GM12892 (cell line): Measurements from ENCODE around the gene BET1L.
"Not testable (repeated sequence)": the region's sequence is repeated elsewhere in the genome, so short reads cannot be mapped to it uniquely, and the experiment has no call there.

Experiments
- DNase-seq: peaks from one replicate; pipeline ENCODE4 v3.0.0; 2011; ENCODE audit not compliant: insufficient read length
- FAIRE-seq: peaks from 2 replicates; lab custom pipeline; 2011; peaks lifted over from hg19 to GRCh38; lab: Jason Lieb, UNC
- POLR2A ChIP-seq: IDR thresholded peaks from 2 replicates; pipeline ENCODE4 v1.6.1; 2011; ENCODE audit warnings: low read depth, low read length, control low read depth
- POLR2AphosphoS5 ChIP-seq: IDR thresholded peaks from 2 replicates; pipeline ENCODE4 v1.6.1; 2011; ENCODE audit warnings: low read depth, low read length, control low read depth
- TAF1 ChIP-seq: IDR thresholded peaks from 2 replicates; pipeline ENCODE4 v1.6.1; 2011; ENCODE audit warnings: low read depth, mild to moderate bottlenecking, control low read depth, low read length, borderline replicate concordance

Gene BET1L

DNA sequence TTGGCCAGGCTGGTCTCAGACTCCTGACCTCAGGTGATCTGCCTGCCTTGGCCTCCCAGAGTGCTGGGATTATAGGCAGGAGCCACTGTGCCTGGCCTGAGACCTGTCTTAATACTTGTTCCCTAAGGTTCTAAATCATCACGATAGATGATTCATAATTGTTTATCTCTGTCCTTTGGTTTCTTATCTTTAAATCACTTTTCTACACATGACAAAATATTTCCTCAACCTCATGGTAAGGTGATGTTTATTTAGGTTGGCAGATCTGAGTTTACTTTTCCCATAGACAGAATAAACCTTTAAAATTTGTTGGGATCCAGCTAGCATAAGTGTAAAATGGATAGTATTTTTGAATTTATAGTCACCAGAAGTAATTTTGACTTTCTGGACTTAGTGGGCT, 33.1 kb upstream of the BET1L start:
- TF ChIP-seq POLR2A: no peak
- TF ChIP-seq POLR2AphosphoS5: no peak
- TF ChIP-seq TAF1: no peak
- FAIRE-seq (no peak), DNase-seq (no peak)

DNA sequence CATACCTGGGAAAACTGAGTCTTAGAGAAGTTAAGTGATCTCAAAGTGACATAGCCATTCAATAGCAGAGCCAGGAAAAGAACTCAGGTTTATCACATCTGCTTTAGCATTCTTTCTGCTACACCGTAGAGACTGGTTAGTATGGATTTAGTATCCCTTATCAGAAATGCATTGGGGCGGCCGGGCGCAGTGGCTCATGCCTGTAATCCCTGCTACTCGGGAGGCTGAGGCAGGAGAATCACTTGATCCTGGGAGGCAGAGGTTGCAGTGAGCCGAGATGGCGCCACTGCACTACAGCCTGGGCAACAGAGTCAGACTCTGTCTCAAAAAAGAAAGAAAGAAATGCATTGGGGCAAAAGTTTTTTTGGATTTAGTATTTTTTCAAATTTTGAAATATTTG, 31.1 kb upstream of the BET1L start:
- DNase-seq: not testable (repeated sequence)
- FAIRE-seq: peak; percentile 64

DNA sequence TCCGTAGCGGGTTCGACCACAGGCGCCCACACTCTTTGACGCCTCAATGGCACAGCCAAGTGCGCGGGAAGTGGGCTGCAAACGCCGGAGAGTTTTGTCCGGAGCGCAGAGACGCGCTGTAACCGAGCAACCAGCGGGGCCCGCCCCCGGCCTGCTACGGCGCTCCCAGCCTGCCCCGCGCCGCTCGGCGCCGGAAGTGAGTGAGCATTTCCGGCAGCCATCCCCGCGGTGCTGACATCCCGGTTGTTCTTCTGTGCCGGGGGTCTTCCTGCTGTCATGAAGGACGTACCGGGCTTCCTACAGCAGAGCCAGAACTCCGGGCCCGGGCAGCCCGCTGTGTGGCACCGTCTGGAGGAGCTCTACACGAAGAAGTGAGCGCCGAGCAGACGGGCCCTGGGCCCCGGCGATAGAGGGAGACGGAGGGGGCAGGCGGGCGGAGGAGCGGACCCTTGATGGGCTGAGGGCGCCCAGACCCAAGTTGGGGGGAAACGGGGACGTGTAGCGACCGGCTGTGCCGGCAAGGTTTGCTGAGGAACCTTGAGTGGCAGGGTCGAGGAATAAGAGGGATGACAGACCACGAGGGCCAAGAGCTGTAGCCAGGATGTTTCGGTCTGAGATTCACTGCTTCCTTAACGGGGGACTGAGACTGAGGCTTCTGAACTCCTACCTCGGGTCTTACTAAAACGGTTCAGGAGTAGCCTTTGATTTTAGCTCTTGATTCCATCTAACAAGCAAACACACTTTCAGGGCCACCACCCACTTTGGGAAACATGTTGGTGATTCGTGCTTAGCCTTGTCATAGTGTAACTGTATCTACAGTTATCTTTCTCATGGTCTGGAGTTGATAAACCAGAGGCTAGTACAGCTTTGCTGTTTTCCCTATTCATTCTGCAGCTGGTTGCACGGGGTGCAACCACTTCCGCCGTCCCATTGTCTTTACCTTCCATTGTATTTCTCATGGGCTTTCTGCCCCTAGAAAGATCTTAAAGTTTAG, 29.9 kb upstream of the BET1L start, which contains the start of gene PSMD13:
Gene PSMD13, plus strand, starts transcription at position 203 of the 994 bp plus-strand sequence. Its CDS starts 74 bp downstream, at position 277.
- FAIRE-seq: peak; percentile 98
- TF ChIP-seq POLR2AphosphoS5: peak; percentile 78; the same call in 1 of the 2 replicates
- TF ChIP-seq POLR2A: peak; percentile 84; the same call in 1 of the 2 replicates
- TF ChIP-seq TAF1: peak; percentile 88

DNA sequence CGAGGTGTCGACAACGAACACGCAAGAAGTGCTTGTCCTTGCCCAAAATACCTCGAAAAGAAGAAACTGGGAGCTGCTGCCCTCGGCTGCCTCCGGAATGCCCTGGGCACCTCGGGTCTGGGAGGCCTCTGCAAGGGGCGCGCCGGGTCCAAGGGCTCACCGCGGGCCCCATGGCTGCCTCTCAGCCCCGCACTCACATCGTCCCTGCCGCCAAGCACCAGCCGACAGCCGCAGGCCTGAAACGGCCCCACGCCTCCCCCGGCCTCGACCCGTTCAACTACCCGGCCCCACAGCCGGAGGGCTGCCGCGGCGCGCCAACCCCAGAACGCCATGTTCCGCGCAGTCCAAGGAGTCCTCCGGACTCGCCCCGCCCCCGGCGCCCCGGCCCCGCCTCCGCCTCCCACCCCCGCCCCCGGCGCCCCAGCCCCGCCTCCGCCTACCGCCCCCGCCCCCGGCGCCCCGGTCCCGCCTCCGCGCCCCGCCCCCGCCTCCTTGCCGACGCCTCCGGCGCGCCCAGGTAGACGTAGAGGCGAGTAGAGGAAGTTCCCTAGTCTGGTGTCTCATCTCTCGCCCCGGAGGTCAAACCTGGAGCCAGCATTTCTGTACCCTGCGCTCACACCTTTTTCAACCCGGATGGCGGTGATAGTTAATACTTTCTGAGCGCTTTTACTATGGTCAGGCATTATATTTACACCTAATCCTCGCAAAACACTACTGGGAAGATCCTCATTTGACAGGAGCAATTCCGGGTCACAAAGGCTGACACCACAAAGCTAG, 29.0 kb upstream of the BET1L start, which contains the start of gene SIRT3:
Gene SIRT3, minus strand, starts transcription at position 346 of the 777 bp plus-strand sequence. Its CDS starts 14 bp downstream, at position 332.
- FAIRE-seq (no peak), DNase-seq (peak; percentile 92)
- TF ChIP-seq POLR2A: peak; percentile 64; the same call in 1 of the 2 replicates
- TF ChIP-seq POLR2AphosphoS5: peak; percentile 44; the same call in 1 of the 2 replicates
- TF ChIP-seq TAF1: peak; percentile 80

More for the DNA sequence above, 29.9 kb upstream of the BET1L start, which contains the start of gene PSMD13:
- peak; percentile 92 for DNase-seq

DNA sequence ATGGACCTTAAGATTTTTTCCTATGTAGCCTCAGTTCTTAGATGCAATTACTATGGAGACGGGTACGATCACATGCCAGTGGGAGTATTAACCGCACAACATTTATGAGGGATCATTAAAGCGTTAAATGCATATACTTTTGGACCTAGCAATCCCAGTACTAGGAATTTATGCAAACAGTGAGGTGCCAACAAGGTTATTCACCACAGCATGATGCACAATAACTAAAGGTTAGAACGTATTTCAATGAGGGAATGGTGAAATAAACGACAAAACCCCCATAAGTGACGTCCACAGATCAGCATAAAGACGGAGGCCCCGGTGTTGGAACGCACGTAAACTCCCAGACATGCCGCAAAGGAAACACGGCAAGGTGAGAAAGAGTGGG, 28.4 kb upstream of the BET1L start:
- FAIRE-seq (peak; percentile 74), DNase-seq (no peak)
- TF ChIP-seq POLR2AphosphoS5 (no peak), POLR2A (no peak), TAF1 (no peak)

DNA sequence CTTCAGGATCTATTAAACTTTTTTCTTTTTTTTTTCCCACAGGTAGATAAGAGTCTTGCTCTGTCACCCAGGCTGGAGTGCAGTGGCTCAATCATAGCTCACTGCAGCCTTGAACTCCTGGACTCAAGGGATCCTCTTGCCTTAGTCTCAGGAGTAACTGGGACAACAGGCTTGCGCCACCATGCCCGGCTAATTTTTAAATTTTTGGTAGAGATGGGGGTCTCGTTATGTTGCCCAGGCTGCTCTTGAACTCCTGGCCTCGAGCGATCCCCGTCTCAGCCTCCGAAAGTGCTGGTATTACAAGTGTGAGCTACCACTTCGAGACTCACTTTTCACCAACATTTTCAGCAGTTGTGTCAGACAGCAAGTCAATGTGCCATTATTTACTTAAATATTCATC, 28.0 kb upstream of the BET1L start:
- FAIRE-seq: no peak
- no peak for DNase-seq
- TF ChIP-seq TAF1 (no peak), POLR2A (no peak), POLR2AphosphoS5 (no peak)

DNA sequence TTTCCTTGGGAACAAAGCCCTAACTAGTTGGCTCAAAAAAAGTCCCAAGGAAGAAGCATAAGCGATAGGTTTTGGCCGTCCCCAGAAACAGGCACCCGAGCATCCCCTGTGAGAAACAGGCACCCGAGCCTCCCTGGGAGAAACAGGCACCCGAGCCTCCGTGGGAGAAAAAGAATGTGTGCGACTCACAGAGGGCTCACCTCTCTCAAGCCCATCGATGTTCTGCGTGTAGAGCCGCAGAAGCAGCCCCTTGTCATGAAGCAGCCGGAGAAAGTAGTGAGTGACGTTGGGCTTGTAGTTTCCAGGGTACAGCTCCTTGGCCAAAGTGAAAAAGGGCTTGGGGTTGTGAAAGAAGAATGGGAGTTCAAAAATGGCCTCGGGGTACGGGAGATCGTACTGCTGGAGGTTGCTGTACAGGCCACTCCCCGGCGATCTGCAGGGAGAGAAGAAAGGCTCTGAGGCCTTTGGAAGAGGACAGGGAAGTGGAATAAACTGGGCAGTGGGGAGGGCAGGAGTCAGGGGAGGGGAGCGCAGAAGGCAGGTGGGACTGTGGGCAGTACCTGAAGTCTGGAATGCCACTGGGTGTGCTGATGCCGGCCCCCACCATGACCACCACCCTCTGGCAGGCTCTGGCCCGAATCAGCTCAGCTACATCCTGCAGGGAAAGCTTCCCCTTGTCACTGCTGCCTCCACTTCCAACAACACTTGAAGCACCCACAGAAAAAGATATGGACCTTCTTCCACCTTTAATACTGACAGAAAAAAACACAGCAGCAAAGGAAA, 25.8 kb upstream of the BET1L start:
- no peak for TF ChIP-seq POLR2A
- TF ChIP-seq TAF1: no peak
- no peak for TF ChIP-seq POLR2AphosphoS5
- no peak for FAIRE-seq
- DNase-seq: no peak

DNA sequence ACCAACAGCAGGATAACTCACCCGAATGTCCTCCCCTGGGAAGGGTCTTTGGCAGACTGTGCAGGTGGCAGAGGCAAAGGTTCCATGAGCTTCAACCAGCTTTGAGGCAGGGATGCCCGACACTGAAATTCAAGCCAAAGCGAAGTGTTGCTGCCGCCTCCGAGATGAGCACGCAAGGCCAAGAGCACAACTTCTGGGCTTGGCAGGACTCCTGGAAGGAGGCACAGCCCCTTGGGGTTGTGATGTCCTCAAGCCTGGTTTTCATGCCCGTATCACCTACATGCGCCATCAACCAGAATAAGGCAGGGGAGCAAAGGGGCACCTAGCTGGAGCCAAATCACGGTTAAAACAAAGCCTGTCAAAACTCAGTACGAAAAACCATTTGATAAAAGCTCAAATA, 23.2 kb upstream of the BET1L start:
- TF ChIP-seq POLR2AphosphoS5: no peak
- TF ChIP-seq TAF1: no peak
- TF ChIP-seq POLR2A: no peak
- FAIRE-seq (no peak), DNase-seq (no peak)

DNA sequence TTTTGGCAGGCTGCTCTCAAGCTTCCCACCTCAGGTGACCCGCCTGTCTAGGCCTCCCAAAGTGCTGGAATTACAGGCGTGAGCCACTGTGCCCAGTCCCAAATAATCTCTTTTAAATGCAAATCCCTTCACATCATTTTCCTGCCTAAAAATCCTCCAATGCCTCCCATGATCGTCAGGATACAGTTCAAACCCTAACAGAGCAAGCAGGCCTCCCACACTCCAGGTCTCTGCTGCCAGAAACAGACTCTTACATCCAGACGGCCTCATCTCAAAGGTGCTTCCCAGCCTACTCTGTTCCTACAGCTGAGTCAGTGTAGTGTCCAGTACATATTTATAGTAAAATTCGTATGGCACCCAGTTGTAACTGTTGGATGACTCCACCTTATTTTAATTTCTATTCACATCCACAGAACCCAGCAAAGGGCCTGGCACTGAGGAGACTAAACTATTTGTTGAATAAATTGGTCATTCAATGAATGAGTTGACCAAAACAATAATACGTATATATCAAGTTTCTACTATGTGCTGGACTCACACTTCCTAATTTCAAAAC, 20.7 kb upstream of the BET1L start:
- DNase-seq (no peak), FAIRE-seq (no peak)
- no peak for TF ChIP-seq POLR2AphosphoS5
- no peak for TF ChIP-seq POLR2A
- TF ChIP-seq TAF1: no peak

DNA sequence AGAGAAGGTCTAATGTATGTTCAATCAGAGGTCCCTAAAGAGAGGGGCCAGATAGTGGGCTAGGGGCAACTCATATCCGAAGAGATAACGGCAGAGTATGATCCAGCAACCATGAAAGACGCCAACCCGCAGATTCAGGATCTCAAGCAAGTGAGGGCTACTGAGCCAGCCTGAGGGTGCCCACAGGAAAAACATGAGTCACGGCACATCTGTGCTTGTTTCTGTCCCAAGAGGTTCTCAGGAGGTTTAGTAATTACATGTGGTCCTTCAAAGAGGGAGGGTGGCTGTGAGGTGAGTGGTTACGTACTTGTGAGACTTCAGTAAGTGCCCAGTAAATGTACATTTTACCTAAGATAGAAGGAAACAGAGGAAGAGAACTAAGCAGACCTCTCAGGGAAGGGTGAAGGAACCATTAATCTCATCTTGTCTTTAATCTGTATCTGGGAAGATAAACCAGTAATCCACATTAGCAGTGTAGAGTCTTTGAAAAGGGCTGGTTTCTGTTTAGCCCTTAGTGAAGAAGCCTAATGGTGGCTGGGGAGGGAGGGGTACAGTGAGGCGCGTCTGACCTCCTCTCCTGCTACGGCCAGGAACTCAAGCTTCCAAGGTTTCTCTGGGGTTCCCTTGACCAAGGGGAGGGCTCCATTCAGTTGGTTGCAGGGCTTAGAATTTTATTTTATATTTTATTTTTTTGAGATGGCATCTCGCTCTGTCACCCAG, 18.7 kb upstream of the BET1L start:
- DNase-seq (no peak), FAIRE-seq (peak; percentile 97)
- TF ChIP-seq TAF1 (no peak), POLR2A (no peak), POLR2AphosphoS5 (no peak)
